H1 (cell line): ENCODE results near the gene NPHP3. TPM values are rescaled to one million over a fixed set of nuclear protein-coding genes. Genes with fewer than 3 reads are reported as not detected.

Source experiments
- CTCF ChIA-PET: fragments of 300-600 bp; sonication (Branson Sonifier 250); formaldehyde crosslinking; loops from one replicate; lab custom pipeline; 2021; ENCODE audit not compliant: partially characterized antibody; lab: Charles Lee
- POLR2A ChIA-PET: fragments of 300-600 bp; sonication (Branson Sonifier 250); formaldehyde crosslinking; loops from one replicate; lab custom pipeline; 2021; ENCODE audit warnings: inconsistent platforms; ENCODE audit not compliant: partially characterized antibody; lab: Charles Lee
- DNase-seq, 2 experiments: peaks; one replicate each; pipeline versions ENCODE4 v3.0.0 to v3.0.0-alpha.2; 2010 to 2022; ENCODE audit warnings: low spot score in 2 of 2, low read depth in 1 of 2, mixed read lengths in 1 of 2
- FAIRE-seq: peaks from 2 replicates; lab custom pipeline; 2011; peaks lifted over from hg19 to GRCh38; lab: Jason Lieb, UNC
- H2AFZ ChIP-seq: 2 replicates; pipeline ENCODE4 v1.8.1; 2012; ENCODE audit warnings: low read length, inconsistent platforms
- H2AK5ac ChIP-seq: 2 replicates; pipeline ENCODE4 v1.6.1; 2013; ENCODE audit warnings: low read depth, low read length
- H2BK120ac ChIP-seq: replicated peaks from 2 replicates; pipeline ENCODE3; 2013; ENCODE audit warnings: low read depth, low read length, inconsistent platforms
- H2BK12ac ChIP-seq: 2 replicates; pipeline ENCODE4 v1.6.1; 2013; ENCODE audit warnings: low read depth, low read length
- H2BK15ac ChIP-seq: 2 replicates; pipeline ENCODE4 v1.6.1; 2013; ENCODE audit warnings: low read length
- H2BK20ac ChIP-seq: 2 replicates; pipeline ENCODE4 v1.6.1; 2013; ENCODE audit warnings: low read length
- H2BK5ac ChIP-seq: 2 replicates; pipeline ENCODE4 v1.6.1; 2013; ENCODE audit warnings: low read depth, low read length
- H3K14ac ChIP-seq: 2 replicates; pipeline ENCODE4 v1.6.1; 2013; ENCODE audit warnings: inconsistent platforms; ENCODE audit not compliant: insufficient read length
- H3K18ac ChIP-seq: 2 replicates; pipeline ENCODE4 v1.6.1; 2013; ENCODE audit warnings: low read length; ENCODE audit errors: extremely low read depth
- H3K23ac ChIP-seq: 2 replicates; pipeline ENCODE4 v1.6.1; 2013; ENCODE audit warnings: inconsistent platforms; ENCODE audit not compliant: insufficient read length
- H3K23me2 ChIP-seq: 2 replicates; pipeline ENCODE4 v1.6.1; 2013; ENCODE audit warnings: low read depth, low read length
- H3K27ac ChIP-seq: 2 replicates; pipeline ENCODE4 v1.6.1; 2011; ENCODE audit warnings: low read depth, low read length, inconsistent platforms
- H3K27me3 ChIP-seq, 4 experiments: replicated peaks in 1 of 4; 1 replicate in 1 of 4; 2 replicates in 3 of 4; pipeline versions ENCODE4 v1.6.1 to v1.8.1; 2011 to 2013; ENCODE audit warnings: low read length in 3 of 4, mild to moderate bottlenecking in 3 of 4, inconsistent platforms in 2 of 4, mixed read lengths in 2 of 4, moderate library complexity in 1 of 4; ENCODE audit not compliant: control insufficient read depth in 3 of 4, insufficient read depth in 3 of 4; ENCODE audit errors: extremely low read depth in 1 of 4
- H3K36me3 ChIP-seq, 4 experiments: 2 replicates each; pipeline versions ENCODE4 v1.6.1 to v1.8.1; 2011 to 2013; ENCODE audit warnings: mild to moderate bottlenecking in 4 of 4, low read length in 3 of 4, moderate library complexity in 2 of 4, control low read depth in 1 of 4, inconsistent platforms in 1 of 4; ENCODE audit not compliant: insufficient read depth in 4 of 4, control insufficient read depth in 2 of 4
- H3K4ac ChIP-seq: replicated peaks from 2 replicates; pipeline ENCODE3; 2013; ENCODE audit warnings: low read length, low read depth, mixed read lengths, inconsistent platforms; ENCODE audit not compliant: insufficient read length
- H3K4me1 ChIP-seq, 4 experiments: replicated peaks in 1 of 4; 1 replicate in 1 of 4; 2 replicates in 3 of 4; pipeline versions ENCODE4 v1.6.1 to v1.8.1; 2011 to 2013; ENCODE audit warnings: low read length in 3 of 4, inconsistent platforms in 2 of 4, mixed read lengths in 1 of 4; ENCODE audit not compliant: insufficient read depth in 4 of 4, control insufficient read depth in 3 of 4
- H3K4me2 ChIP-seq, 2 experiments: 2 replicates each; pipeline versions ENCODE4 v1.6.1 to v1.8.1; 2011 to 2013; ENCODE audit warnings: low read depth in 2 of 2, low read length in 2 of 2, control low read depth in 1 of 2, inconsistent platforms in 1 of 2, mild to moderate bottlenecking in 1 of 2; ENCODE audit not compliant: insufficient read depth in 1 of 2
- H3K4me3 ChIP-seq, 4 experiments: fragments of 200-600, 300-600 bp in 1 of 4; sonication (generic), shearing (Covaris generic), sonication (Bioruptor Twin) in 1 of 4; 2 replicates each; pipeline versions ENCODE4 v1.5.1 to v1.8.1; 2011 to 2016; ENCODE audit warnings: low read length in 4 of 4, low read depth in 3 of 4, control low read depth in 2 of 4, inconsistent platforms in 2 of 4, mild to moderate bottlenecking in 2 of 4, mixed read lengths in 1 of 4, moderate library complexity in 1 of 4; ENCODE audit not compliant: insufficient read depth in 2 of 4; ENCODE audit errors: extremely low read depth in 1 of 4
- H3K56ac ChIP-seq: replicated peaks from 2 replicates; pipeline ENCODE3; 2013; ENCODE audit warnings: low read depth, mild to moderate bottlenecking, mixed read lengths, low read length, inconsistent platforms; ENCODE audit not compliant: insufficient read length
- H3K79me1 ChIP-seq: 2 replicates; pipeline ENCODE4 v1.6.1; 2013; ENCODE audit warnings: low read depth, low read length, control low read depth
- H3K79me2 ChIP-seq, 2 experiments: 2 replicates each; pipeline versions ENCODE4 v1.6.1 to v1.8.1; 2012 to 2013; ENCODE audit warnings: low read length in 2 of 2, mild to moderate bottlenecking in 2 of 2, inconsistent platforms in 1 of 2; ENCODE audit not compliant: insufficient read depth in 2 of 2, control insufficient read depth in 1 of 2
- H3K9ac ChIP-seq, 4 experiments: replicated peaks in 1 of 4; 1 replicate in 1 of 4; 2 replicates in 3 of 4; pipeline versions ENCODE4 v1.6.1 to v1.8.1; 2011 to 2013; ENCODE audit warnings: low read depth in 3 of 4, low read length in 3 of 4, control low read depth in 2 of 4, mild to moderate bottlenecking in 2 of 4, moderate library complexity in 2 of 4, inconsistent platforms in 1 of 4; ENCODE audit errors: extremely low read depth in 1 of 4
- H3K9me3 ChIP-seq, 2 experiments: 2 replicates each; pipeline versions ENCODE4 v1.6.1 to v1.8.1; 2012 to 2013; ENCODE audit warnings: mild to moderate bottlenecking in 2 of 2, moderate library complexity in 2 of 2, control low read depth in 1 of 2, inconsistent platforms in 1 of 2, low read depth in 1 of 2, low read length in 1 of 2, mixed read lengths in 1 of 2; ENCODE audit not compliant: insufficient read depth in 2 of 2
- H4K20me1 ChIP-seq, 2 experiments: replicated peaks in 1 of 2; 2 replicates each; pipeline versions ENCODE3 to v1.8.1; 2011 to 2013; ENCODE audit warnings: inconsistent platforms in 2 of 2, low read length in 2 of 2, mild to moderate bottlenecking in 1 of 2; ENCODE audit not compliant: insufficient read depth in 2 of 2, control insufficient read depth in 1 of 2
- H4K5ac ChIP-seq: 2 replicates; pipeline ENCODE4 v1.6.1; 2013; ENCODE audit warnings: low read length, low read depth, mixed read lengths, inconsistent platforms; ENCODE audit not compliant: insufficient read length
- H4K8ac ChIP-seq: 2 replicates; pipeline ENCODE4 v1.8.0; 2013; ENCODE audit warnings: mild to moderate bottlenecking, moderate library complexity, low read length, inconsistent platforms; ENCODE audit not compliant: insufficient read depth; ENCODE audit errors: extremely low read depth
- H4K91ac ChIP-seq: replicated peaks from 2 replicates; pipeline ENCODE3; 2013; ENCODE audit warnings: low read length, mixed read lengths, inconsistent platforms; ENCODE audit not compliant: insufficient read length
- ASH2L ChIP-seq: fragments of 200-600, 300-600 bp; sonication (generic); IDR thresholded peaks from one replicate; pipeline ENCODE4 v1.7.1; 2017; ENCODE audit warnings: low read length
- CREB1 ChIP-seq: IDR thresholded peaks from 2 replicates; pipeline ENCODE4 v1.6.1; 2012; ENCODE audit warnings: inconsistent platforms
- E2F6 ChIP-seq: IDR thresholded peaks from 2 replicates; pipeline ENCODE4 v1.6.1; 2012; ENCODE audit warnings: inconsistent platforms
- EZH2 ChIP-seq: fragments of 200-600 bp; sonication (generic); IDR thresholded peaks from 2 replicates; pipeline ENCODE4 v1.7.1; 2012; ENCODE audit warnings: low read depth, mild to moderate bottlenecking, moderate library complexity, low read length, inconsistent platforms; ENCODE audit not compliant: severe bottlenecking
- FOSL1 ChIP-seq: IDR thresholded peaks from 2 replicates; pipeline ENCODE4 v1.6.1; 2011; ENCODE audit warnings: mild to moderate bottlenecking, low read depth, low read length, moderate library complexity; ENCODE audit not compliant: insufficient read depth
- HDAC2 ChIP-seq, 2 experiments: fragments of 300-600 bp in 1 of 2; sonication (generic) in 1 of 2; IDR thresholded peaks; 2 replicates each; pipeline ENCODE4 v1.6.1; 2011 to 2012; ENCODE audit warnings: low read depth in 2 of 2, low read length in 2 of 2, mild to moderate bottlenecking in 2 of 2, moderate library complexity in 2 of 2, borderline replicate concordance in 1 of 2, inconsistent platforms in 1 of 2
- KDM1A ChIP-seq: fragments of 200-600, 300-600 bp; sonication (generic); IDR thresholded peaks from 2 replicates; pipeline ENCODE4 v1.7.1; 2016; ENCODE audit warnings: mild to moderate bottlenecking, low read length, borderline replicate concordance
- MAX ChIP-seq: IDR thresholded peaks from 2 replicates; pipeline ENCODE4 v1.6.1; 2012; ENCODE audit warnings: inconsistent platforms
- SIN3A ChIP-seq, 2 experiments: IDR thresholded peaks in 1 of 2; conservative IDR thresholded peaks in 1 of 2; 2 replicates each; pipeline ENCODE4 v1.6.1; 2011 to 2012; ENCODE audit warnings: low read length in 2 of 2, improper control_type of control experiment in 1 of 2, low read depth in 1 of 2, mild to moderate bottlenecking in 1 of 2
- SP4 ChIP-seq: IDR thresholded peaks from 2 replicates; pipeline ENCODE4 v1.6.1; 2012; ENCODE audit warnings: low read length, inconsistent platforms
- ZNF274 ChIP-seq: IDR thresholded peaks from 2 replicates; pipeline ENCODE4 v1.7.0; 2012; ENCODE audit warnings: low read length, borderline replicate concordance; ENCODE audit errors: extremely low read depth
- WGBS, 2 experiments: shearing (Covaris generic) in 1 of 2; methylation state at CpG; one replicate each; pipeline versions ENCODE4 v1.1.6 to v1.1.7; 2013 to 2015; ENCODE audit warnings: low lambda C conversion rate in 2 of 2, mixed read lengths in 2 of 2, inconsistent platforms in 1 of 2, low coverage in 1 of 2, missing lambda C conversion rate in 1 of 2; ENCODE audit not compliant: insufficient replicate concordance in 2 of 2, insufficient coverage in 1 of 2, insufficient read length in 1 of 2; ENCODE audit errors: extremely low coverage in 1 of 2, missing lambda C conversion rate in 1 of 2; 5-methylcytosine and 5-hydroxymethylcytosine counted together
- polyA plus RNA-seq, 7 experiments: library from polyadenylated mRNA; depleted of rRNA in 3 of 7; stranded (reverse) in 5 of 7; unstranded in 2 of 7; fragments of >200 nt in 5 of 7; fragments of 200-250 nt in 2 of 7; gene quantifications; 1 replicate in 5 of 7; 2 replicates in 1 of 7; 4 replicates in 1 of 7; pipeline versions ENCODE4 v1.2.1 to v1.2.3, GENCODE V29; 2011 to 2013; ENCODE audit warnings: missing spikeins in 2 of 7, mixed read lengths in 2 of 7
- total RNA-seq: library from RNA; stranded (reverse); fragmentation: NEBNext Ultra II Directional; extraction: Animal tissue kit (Norgen Biotek cat#: 25700); gene quantifications from 2 replicates; pipeline ENCODE4 v1.2.1, GENCODE V29; 2021

The NPHP3 gene
- total and polyA plus RNA-seq, 2 of the 8 experiments (the other 6 are each of a cell fraction or from before 2014, with no cell fraction given), result 6.8 to 14.8 TPM

GRCh38 chr3:132655471-132655870 is 66.7 kb downstream of the NPHP3 start:
- Histone ChIP-seq H3K27me3 (no peaks in the 10 kb centered on the region), H2BK12ac (no peak overlapping the region), H3K27ac (no peak overlapping the region), H4K8ac (no peak overlapping the region), H3K79me2 (peaks cover 0 to under 1% of the 10 kb centered on the region in 2 experiments; a peak in 1 of 4 replicates), H3K9ac (no peak overlapping the region), H3K18ac (no peak overlapping the region), H3K79me1 (no peaks in the 10 kb centered on the region), H3K56ac (no peak overlapping the region), H3K4ac (no peak overlapping the region), H2BK5ac (no peak overlapping the region), H4K20me1 (no peaks in the 10 kb centered on the region), H2BK15ac (no peak overlapping the region), H2BK120ac (no peak overlapping the region), H3K23ac (no peak overlapping the region), H4K91ac (no peak overlapping the region), H3K4me3 (no peak overlapping the region), H3K4me1 (no peaks in the 10 kb centered on the region; a peak in 1 of 7 replicates), H3K23me2 (peaks cover 8% of the 10 kb centered on the region), H2BK20ac (no peak overlapping the region), H2AK5ac (no peak overlapping the region), H4K5ac (no peak overlapping the region), H3K4me2 (no peak overlapping the region), H2AFZ (no peak overlapping the region), H3K14ac (no peak overlapping the region), H3K9me3 (no peaks in the 10 kb centered on the region), H3K36me3 (no peaks in the 10 kb centered on the region)
- no peak for DNase-seq
- ChIA-PET POLR2A (no interaction called here), CTCF (interaction anchor here (4.3 kb wide), 1 partner anchor 13 kb away, joined by 23 read pairs; no protein-coding TSS in a partner anchor)
- TF ChIP-seq KDM1A (no peak), FOSL1 (no peak), SP4 (no peak), E2F6 (no peak), ASH2L (no peak), ZNF274 (no peak), CREB1 (no peak), EZH2 (no peak), HDAC2 (IDR thresholded peaks at IDR 0.05; ENCODE audit: borderline replicate concordance in 1 of 2, low read depth in 2 of 2, low read length in 2 of 2) (no peak), SIN3A (conservative IDR thresholded peaks at IDR 0.05 in 1 of 2, IDR thresholded peaks at IDR 0.05 in 1 of 2; ENCODE audit: low read depth in 1 of 2, low read length in 2 of 2) (no peak), MAX (no peak)
- no peak for FAIRE-seq
- 82% methylated on average over 2 of the region's 2 CpGs; no CpG with 5 or more reads in 1 of the 2 experiments for WGBS, 2 experiments
